HEK293 (cell line): ENCODE results near the gene CHST15.
A peak's percentile ranks its signal among the peaks of the same experiment; 100 is the strongest.

Experiments used
- CTCF ChIA-PET: fragments of 350-600 bp; formaldehyde crosslinking; extraction: SDS; loops from one replicate; lab custom pipeline; 2021; ENCODE audit warnings: antibody characterized with exemption; lab: Yijun Ruan, JAX
- POLR2A ChIA-PET: fragments of 300-600 bp; formaldehyde crosslinking; extraction: SDS; loops from one replicate; lab custom pipeline; 2020; ENCODE audit warnings: antibody characterized with exemption, inconsistent platforms; lab: Yijun Ruan, JAX
- H3K27ac ChIP-seq: fragments of 200-500 bp; sonication (Bioruptor generic); 2 replicates; pipeline ENCODE4 v1.5.1; 2014; ENCODE audit warnings: low read depth, low read length, control low read depth, inconsistent platforms; ENCODE audit errors: extremely low read depth
- H3K36me3 ChIP-seq, 2 experiments: fragments of 200-500 bp in 1 of 2; sonication (Bioruptor generic) in 1 of 2; 1 replicate in 1 of 2; 2 replicates in 1 of 2; pipeline ENCODE4 v1.5.1; 2014 to 2017; ENCODE audit warnings: inconsistent platforms in 2 of 2, low read length in 2 of 2; ENCODE audit not compliant: control insufficient read depth in 2 of 2, insufficient read depth in 1 of 2
- H3K4me1 ChIP-seq: fragments of 200-500 bp; sonication (Bioruptor generic); 2 replicates; pipeline ENCODE4 v1.5.1; 2014; ENCODE audit warnings: mild to moderate bottlenecking, low read length, inconsistent platforms; ENCODE audit not compliant: control insufficient read depth, insufficient read depth
- H3K4me3 ChIP-seq: 2 replicates; pipeline ENCODE4 v1.5.1; 2011; ENCODE audit warnings: low read depth, mild to moderate bottlenecking, control low read depth, low read length, moderate library complexity
- H3K9me3 ChIP-seq: fragments of 200-500 bp; sonication (Bioruptor generic); 2 replicates; pipeline ENCODE4 v1.5.1; 2014; ENCODE audit warnings: low read depth, low read length, inconsistent platforms; ENCODE audit not compliant: control insufficient read depth, insufficient read depth
- BCL11A ChIP-seq: fragments of 450-650 bp; formaldehyde crosslinking; IDR thresholded peaks from 2 replicates; pipeline ENCODE4 v1.5.1; 2016; ENCODE audit warnings: low read depth, missing biosample characterization, missing genetic modification characterization
- GLI4 ChIP-seq: fragments of 450-650 bp; formaldehyde crosslinking; IDR thresholded peaks from 2 replicates; pipeline ENCODE4 v1.5.1; 2016; ENCODE audit warnings: missing biosample characterization, missing genetic modification characterization
- HOXC10 ChIP-seq: sonication (generic); formaldehyde crosslinking; IDR thresholded peaks from 2 replicates; pipeline ENCODE4 v1.8.1; 2023; ENCODE audit warnings: mild to moderate bottlenecking, missing genetic modification reagents
- IKZF3 ChIP-seq: fragments of 450-650 bp; IDR thresholded peaks from 2 replicates; pipeline ENCODE4 v1.5.0; 2018; ENCODE audit warnings: missing biosample characterization, mild to moderate bottlenecking, missing genetic modification characterization, moderate library complexity
- KLF1 ChIP-seq: fragments of 450-650 bp; formaldehyde crosslinking; IDR thresholded peaks from 2 replicates; pipeline ENCODE4 v1.5.1; 2016; ENCODE audit warnings: missing biosample characterization, missing genetic modification characterization
- KLF10 ChIP-seq: fragments of 450-650 bp; IDR thresholded peaks from 2 replicates; pipeline ENCODE4 v1.5.1; 2018; ENCODE audit warnings: missing biosample characterization, mild to moderate bottlenecking, missing genetic modification characterization
- MYNN ChIP-seq: fragments of 450-650 bp; formaldehyde crosslinking; IDR thresholded peaks from 2 replicates; pipeline ENCODE4 v1.5.1; 2016; ENCODE audit warnings: missing biosample characterization, missing genetic modification characterization, borderline replicate concordance
- PRDM1 ChIP-seq: fragments of 450-650 bp; formaldehyde crosslinking; IDR thresholded peaks from 2 replicates; pipeline ENCODE4; 2016; ENCODE audit warnings: missing biosample characterization, missing genetic modification characterization
- SCRT2 ChIP-seq: fragments of 450-650 bp; formaldehyde crosslinking; IDR thresholded peaks from 2 replicates; pipeline ENCODE4 v1.5.1; 2016; ENCODE audit warnings: missing biosample characterization, missing genetic modification characterization
- SP2 ChIP-seq: fragments of 450-650 bp; formaldehyde crosslinking; IDR thresholded peaks from 2 replicates; pipeline ENCODE4 v1.5.1; 2016; ENCODE audit warnings: missing biosample characterization, missing genetic modification characterization
- YY2 ChIP-seq: fragments of 450-650 bp; formaldehyde crosslinking; IDR thresholded peaks from 2 replicates; pipeline ENCODE4 v1.5.1; 2016; ENCODE audit warnings: missing biosample characterization, missing genetic modification characterization
- ZBTB7A ChIP-seq: fragments of 450-650 bp; formaldehyde crosslinking; IDR thresholded peaks from 2 replicates; pipeline ENCODE4 v1.5.1; 2016; ENCODE audit warnings: low read depth, missing biosample characterization, missing genetic modification characterization
- ZFP3 ChIP-seq: fragments of 450-650 bp; formaldehyde crosslinking; IDR thresholded peaks from 2 replicates; pipeline ENCODE4 v1.5.1; 2016; ENCODE audit warnings: low read depth, missing biosample characterization, missing genetic modification characterization
- ZNF112 ChIP-seq: fragments of 450-650 bp; formaldehyde crosslinking; IDR thresholded peaks from 2 replicates; pipeline ENCODE4 v1.5.0; 2017; ENCODE audit warnings: missing biosample characterization, missing genetic modification characterization
- ZNF140 ChIP-seq: fragments of 450-650 bp; formaldehyde crosslinking; IDR thresholded peaks from 2 replicates; pipeline ENCODE4 v1.5.1; 2016; ENCODE audit warnings: missing biosample characterization, missing genetic modification characterization
- ZNF16 ChIP-seq: fragments of 450-650 bp; formaldehyde crosslinking; IDR thresholded peaks from 2 replicates; pipeline ENCODE4 v1.5.1; 2016; ENCODE audit warnings: low read depth, missing biosample characterization, missing genetic modification characterization
- ZNF223 ChIP-seq: fragments of 450-650 bp; formaldehyde crosslinking; IDR thresholded peaks from 2 replicates; pipeline ENCODE4 v1.5.1; 2016; ENCODE audit warnings: missing biosample characterization, missing genetic modification characterization
- ZNF239 ChIP-seq: fragments of 450-650 bp; formaldehyde crosslinking; IDR thresholded peaks from 2 replicates; pipeline ENCODE4 v1.5.1; 2016; ENCODE audit warnings: missing biosample characterization, missing genetic modification characterization
- ZNF302 ChIP-seq: fragments of 450-650 bp; formaldehyde crosslinking; IDR thresholded peaks from 2 replicates; pipeline ENCODE4 v1.5.1; 2016; ENCODE audit warnings: missing biosample characterization, missing genetic modification characterization, low read depth
- ZNF514 ChIP-seq: fragments of 450-650 bp; formaldehyde crosslinking; IDR thresholded peaks from 2 replicates; pipeline ENCODE4 v1.5.1; 2016; ENCODE audit warnings: missing biosample characterization, missing genetic modification characterization
- ZNF529 ChIP-seq: fragments of 450-650 bp; formaldehyde crosslinking; IDR thresholded peaks from 2 replicates; pipeline ENCODE4 v1.5.1; 2017; ENCODE audit warnings: missing genetic modification characterization, missing biosample characterization; ENCODE audit not compliant: insufficient replicate concordance
- ZNF561 ChIP-seq: fragments of 450-650 bp; IDR thresholded peaks from 2 replicates; pipeline ENCODE4 v1.5.1; 2018; ENCODE audit warnings: missing biosample characterization, missing genetic modification characterization, borderline replicate concordance
- ZNF621 ChIP-seq: fragments of 450-650 bp; formaldehyde crosslinking; IDR thresholded peaks from 2 replicates; pipeline ENCODE4 v1.5.1; 2017; ENCODE audit warnings: missing biosample characterization, missing genetic modification characterization
- ZNF624 ChIP-seq: fragments of 450-650 bp; formaldehyde crosslinking; IDR thresholded peaks from 2 replicates; pipeline ENCODE4 v1.5.1; 2017; ENCODE audit warnings: missing biosample characterization, missing genetic modification characterization
- ZNF670 ChIP-seq: fragments of 450-650 bp; formaldehyde crosslinking; IDR thresholded peaks from 2 replicates; pipeline ENCODE4 v1.5.1; 2016; ENCODE audit warnings: missing biosample characterization, missing genetic modification characterization, low read depth
- ZNF777 ChIP-seq: fragments of 450-650 bp; formaldehyde crosslinking; IDR thresholded peaks from 2 replicates; pipeline ENCODE4 v1.5.1; 2017; ENCODE audit warnings: missing biosample characterization, missing genetic modification characterization, borderline replicate concordance
- ZSCAN16 ChIP-seq: fragments of 450-650 bp; formaldehyde crosslinking; IDR thresholded peaks from 2 replicates; pipeline ENCODE4 v1.5.1; 2016; ENCODE audit warnings: missing biosample characterization, missing genetic modification characterization
- TF ChIP-seq, protein P1 (sequence below): fragments of 450-650 bp; formaldehyde crosslinking; IDR thresholded peaks from 2 replicates; pipeline ENCODE4; 2016; ENCODE audit warnings: missing biosample characterization, missing genetic modification characterization
- TF ChIP-seq, protein P2 (sequence below): sonication (generic); formaldehyde crosslinking; IDR thresholded peaks from 2 replicates; pipeline ENCODE4 v1.8.1; 2022; ENCODE audit warnings: mild to moderate bottlenecking, moderate library complexity, missing genetic modification reagents
- TF ChIP-seq, protein P3 (sequence below): fragments of 450-650 bp; formaldehyde crosslinking; IDR thresholded peaks from 2 replicates; pipeline ENCODE4 v1.5.1; 2016; ENCODE audit warnings: missing biosample characterization, missing genetic modification characterization

Gene CHST15

DNA sequence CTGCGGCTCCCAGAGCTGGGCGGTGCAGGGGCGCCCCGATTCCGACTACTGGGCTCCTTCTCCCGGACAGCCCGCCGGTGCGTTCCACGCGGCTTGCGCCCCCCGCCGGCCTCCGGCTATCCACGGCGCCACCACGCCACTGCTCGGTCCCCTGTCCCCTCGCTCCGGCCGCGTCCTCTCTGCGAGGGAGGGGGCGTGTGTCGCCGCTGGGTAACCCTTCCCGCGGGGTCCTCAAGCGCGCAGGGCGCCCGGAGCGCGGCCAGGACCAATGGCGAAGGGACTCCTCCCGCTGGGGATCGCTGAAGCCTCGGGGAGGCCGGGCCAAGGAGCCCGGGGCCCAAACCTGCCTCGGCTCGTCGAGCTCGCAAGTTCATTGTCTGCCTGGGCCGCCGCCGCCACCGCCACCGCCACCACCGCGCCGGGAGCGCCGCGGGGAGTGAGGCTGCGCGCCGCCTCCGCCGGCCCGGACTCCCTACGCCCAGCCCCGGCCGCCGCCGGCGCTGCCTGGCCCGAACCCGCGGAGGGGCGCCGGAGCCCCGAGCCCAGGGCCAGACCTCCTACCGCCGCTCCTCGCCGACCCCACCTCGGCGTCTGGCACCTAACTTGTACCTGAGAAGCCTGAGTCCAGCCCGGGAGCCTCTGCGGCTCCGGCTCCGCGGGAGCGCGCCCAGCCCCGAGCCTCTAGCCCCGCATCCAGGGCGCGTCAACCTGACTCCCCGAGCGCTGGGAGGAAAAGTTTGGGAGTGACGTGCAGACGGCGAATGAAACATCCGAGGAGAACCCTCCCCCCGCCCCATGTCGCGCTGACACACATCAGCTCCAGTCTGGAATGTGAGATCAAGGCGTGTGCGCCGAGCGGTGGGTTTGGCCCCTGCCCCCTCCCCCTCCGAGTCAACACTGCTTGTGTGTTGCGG, at the start of gene CHST15:
CHST15 (minus strand) TSS at position 739 of the 914 bp plus-strand sequence. CDS start 47,386 bp downstream, outside the sequence.
- Histone ChIP-seq H3K4me3 (peak within 1 kb of the TSS; percentile 66), H3K27ac (peak within 1 kb of the TSS; percentile 90; the same call in 1 of the 2 replicates), H3K4me1 (peaks cover 6% of the 10 kb centered on the region), H3K9me3 (no peaks in the 10 kb centered on the region), H3K36me3 (no peaks in the 10 kb centered on the region)
- ChIA-PET CTCF (interaction anchor here (0.6 to 2.7 kb wide), 5 partner anchors 98 to 1701 kb away, joined by 3 to 17 read pairs (median 3); no protein-coding TSS in a partner anchor), POLR2A (interaction anchor here (0.6 to 2.4 kb wide), 11 partner anchors 13 to 326 kb away, joined by 3 to 8 read pairs (median 4); partner anchors contain the start of gene OAT)
- TF ChIP-seq YY2 (no peak), KLF10 (tag by site-specific recombination) (no peak; the same call in 1 of the 2 replicates), ZNF223 (tag by site-specific recombination) (no peak), ZBTB7A (tag by site-specific recombination) (peak; percentile 38; the same call in 1 of the 2 replicates), PRDM1 (no peak), ZNF16 (tag by site-specific recombination) (no peak), ZNF529 (tag by site-specific recombination) (no peak), BCL11A (tag by site-specific recombination) (no peak), HOXC10 (no peak), ZNF514 (no peak), ZNF140 (tag by site-specific recombination) (no peak), ZNF239 (tag by site-specific recombination) (no peak), ZNF777 (tag by site-specific recombination) (peak; percentile 32; the same call in 1 of the 2 replicates), ZNF302 (tag by site-specific recombination) (no peak), SP2 (tag by site-specific recombination) (peak; percentile 75), KLF1 (tag by site-specific recombination) (peak; percentile 71; the same call in 1 of the 2 replicates), GLI4 (no peak), ZNF621 (no peak), SCRT2 (tag by site-specific recombination) (no peak), MYNN (0 out of 2 replicates have a peak, but pooled peaks have one; percentile 0), ZNF670 (tag by site-specific recombination) (no peak), ZNF112 (tag by site-specific recombination) (no peak), ZFP3 (tag by site-specific recombination) (no peak), ZNF561 (tag by site-specific recombination) (no peak), ZNF624 (tag by site-specific recombination) (no peak), IKZF3 (tag by site-specific recombination) (0 out of 2 replicates have a peak, but pooled peaks have one; percentile 5), ZSCAN16 (tag by site-specific recombination) (0 out of 2 replicates have a peak, but pooled peaks have one; percentile 47)
- TF ChIP-seq, protein P1, sequence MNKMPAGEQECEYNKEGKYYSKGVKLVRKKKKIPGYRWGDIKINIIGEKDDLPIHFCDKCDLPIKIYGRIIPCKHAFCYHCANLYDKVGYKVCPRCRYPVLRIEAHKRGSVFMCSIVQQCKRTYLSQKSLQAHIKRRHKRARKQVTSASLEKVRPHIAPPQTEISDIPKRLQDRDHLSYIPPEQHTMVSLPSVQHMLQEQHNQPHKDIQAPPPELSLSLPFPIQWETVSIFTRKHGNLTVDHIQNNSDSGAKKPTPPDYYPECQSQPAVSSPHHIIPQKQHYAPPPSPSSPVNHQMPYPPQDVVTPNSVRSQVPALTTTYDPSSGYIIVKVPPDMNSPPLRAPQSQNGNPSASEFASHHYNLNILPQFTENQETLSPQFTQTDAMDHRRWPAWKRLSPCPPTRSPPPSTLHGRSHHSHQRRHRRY (tag by site-specific recombination): no peak
- TF ChIP-seq, protein P2, sequence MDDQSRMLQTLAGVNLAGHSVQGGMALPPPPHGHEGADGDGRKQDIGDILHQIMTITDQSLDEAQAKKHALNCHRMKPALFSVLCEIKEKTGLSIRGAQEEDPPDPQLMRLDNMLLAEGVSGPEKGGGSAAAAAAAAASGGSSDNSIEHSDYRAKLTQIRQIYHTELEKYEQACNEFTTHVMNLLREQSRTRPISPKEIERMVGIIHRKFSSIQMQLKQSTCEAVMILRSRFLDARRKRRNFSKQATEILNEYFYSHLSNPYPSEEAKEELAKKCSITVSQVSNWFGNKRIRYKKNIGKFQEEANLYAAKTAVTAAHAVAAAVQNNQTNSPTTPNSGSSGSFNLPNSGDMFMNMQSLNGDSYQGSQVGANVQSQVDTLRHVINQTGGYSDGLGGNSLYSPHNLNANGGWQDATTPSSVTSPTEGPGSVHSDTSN (CRISPR knock-in tag): no peak; the same call in 1 of the 2 replicates
- TF ChIP-seq, protein P3, sequence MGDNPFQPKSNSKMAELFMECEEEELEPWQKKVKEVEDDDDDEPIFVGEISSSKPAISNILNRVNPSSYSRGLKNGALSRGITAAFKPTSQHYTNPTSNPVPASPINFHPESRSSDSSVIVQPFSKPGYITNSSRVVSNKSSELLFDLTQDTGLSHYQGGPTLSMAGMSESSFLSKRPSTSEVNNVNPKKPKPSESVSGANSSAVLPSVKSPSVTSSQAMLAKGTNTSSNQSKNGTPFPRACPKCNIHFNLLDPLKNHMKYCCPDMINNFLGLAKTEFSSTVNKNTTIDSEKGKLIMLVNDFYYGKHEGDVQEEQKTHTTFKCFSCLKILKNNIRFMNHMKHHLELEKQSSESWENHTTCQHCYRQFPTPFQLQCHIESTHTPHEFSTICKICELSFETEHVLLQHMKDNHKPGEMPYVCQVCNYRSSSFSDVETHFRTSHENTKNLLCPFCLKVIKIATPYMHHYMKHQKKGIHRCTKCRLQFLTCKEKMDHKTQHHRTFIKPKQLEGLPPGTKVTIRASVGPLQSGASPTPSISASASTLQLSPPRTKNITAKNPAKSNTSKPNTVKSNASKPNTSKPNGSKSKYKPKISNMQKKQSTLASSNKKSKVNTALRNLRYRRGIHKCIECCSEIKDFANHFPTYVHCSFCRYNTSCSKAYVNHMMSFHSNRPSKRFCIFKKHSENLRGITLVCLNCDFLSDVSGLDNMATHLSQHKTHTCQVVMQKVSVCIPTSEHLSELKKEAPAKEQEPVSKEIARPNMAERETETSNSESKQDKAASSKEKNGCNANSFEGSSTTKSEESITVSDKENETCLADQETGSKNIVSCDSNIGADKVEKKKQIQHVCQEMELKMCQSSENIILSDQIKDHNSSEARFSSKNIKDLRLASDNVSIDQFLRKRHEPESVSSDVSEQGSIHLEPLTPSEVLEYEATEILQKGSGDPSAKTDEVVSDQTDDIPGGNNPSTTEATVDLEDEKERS (tag by site-specific recombination): no peak
